Testis (tissue), 3 donors: ENCODE results near the gene P3R3URF. TPM values are rescaled to one million over a fixed set of nuclear protein-coding genes. Genes with fewer than 3 reads are reported as not detected.

Experiments used
- DNase-seq: peaks from one replicate; pipeline ENCODE4 v3.0.0-alpha.2; 2019
- H3K27ac ChIP-seq, 2 donors: fragments of 200-600 bp; sonication (generic); one replicate each; pipeline ENCODE4 v1.5.1; 2019
- H3K27me3 ChIP-seq: fragments of 200-600 bp; sonication (generic); one replicate; pipeline ENCODE4 v1.5.1; 2019
- H3K36me3 ChIP-seq: fragments of 200-600 bp; sonication (generic); one replicate; pipeline ENCODE4 v1.5.1; 2017; ENCODE audit warnings: low read depth; ENCODE audit errors: missing control alignments
- H3K4me1 ChIP-seq: fragments of 200-600 bp; sonication (generic); one replicate; pipeline ENCODE4 v1.5.1; 2019
- H3K4me3 ChIP-seq, 2 donors: fragments of 200-600 bp; sonication (generic); one replicate each; pipeline ENCODE4 v1.5.1; 2017 to 2019
- H3K9me3 ChIP-seq: fragments of 200-600 bp; sonication (generic); one replicate; pipeline ENCODE4 v1.5.1; 2017
- CTCF ChIP-seq, 3 experiments: fragments of 450-650 bp in 2 of 3; fragments of 200-600 bp in 1 of 3; sonication (generic) in 1 of 3; IDR thresholded peaks; one replicate each; pipeline ENCODE4 v1.5.1; 2016 to 2019; ENCODE audit warnings: antibody characterized with exemption in 3 of 3, mild to moderate bottlenecking in 2 of 3, moderate library complexity in 1 of 3
- POLR2A ChIP-seq: fragments of 450-650 bp; IDR thresholded peaks from one replicate; pipeline ENCODE4 v1.6.1; 2017; ENCODE audit warnings: antibody characterized with exemption, mild to moderate bottlenecking, moderate library complexity
- WGBS, 2 donors: methylation state at CpG; one replicate each; pipeline ENCODE4 v1.1.5; 2018; 5-methylcytosine and 5-hydroxymethylcytosine counted together
- intact Hi-C: fragments of 100-400 bp; cut with DNase I; formaldehyde crosslinking; loops from one replicate; pipeline ENCODE4 v1.15.1; 2023; ENCODE audit warnings: low total_unique reads
- polyA plus RNA-seq: library from polyadenylated mRNA; stranded (reverse); fragments of 350-450 nt; fragmentation: Illumina TruSeq; extraction: RNeasy Lipid Tissue Mini Kit (QIAGEN cat#74804); gene quantifications from one replicate; pipeline ENCODE4 v1.2.3, GENCODE V29; 2014; ENCODE audit warnings: low read depth, low replicate concordance; ENCODE audit not compliant: insufficient read depth
- total RNA-seq, 2 donors: library from RNA; depleted of rRNA; stranded (reverse); fragments of >200 nt; gene quantifications; one replicate each; pipeline ENCODE4 v1.2.3, GENCODE V29; 2016

The P3R3URF gene
- total and polyA plus RNA-seq, 3 donors from 2014 or later: 35.0 to 123 (median 69.1) TPM

GRCh38 chr1:46197560-46197963 lies 21.3 kb upstream of the P3R3URF start:
- Histone ChIP-seq H3K9me3 (no peaks in the 10 kb centered on the region), H3K27me3 (no peaks in the 10 kb centered on the region), H3K4me1 (peaks cover 24% of the 10 kb centered on the region), H3K27ac (peak overlapping the region; percentile 36 to 84), H3K36me3 (no peaks in the 10 kb centered on the region), H3K4me3 (peak overlapping the region; percentile 77 to 79)
- WGBS, 2 donors: 58 to 79% methylated on average over 4 to 9 of the region's 9 CpGs
- TF ChIP-seq POLR2A: no peak
- TF ChIP-seq CTCF (IDR thresholded peaks at IDR 0.05): no peak
- DNase-seq: no peak
- intact Hi-C loops: no loop called here

- TF ChIP-seq POLR2A (no peak), CTCF (IDR thresholded peaks at IDR 0.05) (no peak)
- H3K27ac ChIP-seq: no peak overlapping the region
- intact Hi-C loops: no loop called here
These were observed 20.3 kb upstream of the P3R3URF start for GRCh38 chr1:46196609-46197008.

GRCh38 chr1:46194641-46195193 lies 18.4 kb upstream of the P3R3URF start:
- Histone ChIP-seq H3K9me3 (no peaks in the 10 kb centered on the region), H3K36me3 (no peaks in the 10 kb centered on the region), H3K4me1 (peaks cover 24% of the 10 kb centered on the region), H3K27me3 (no peaks in the 10 kb centered on the region), H3K27ac (no peak overlapping the region), H3K4me3 (no peak overlapping the region)
- TF ChIP-seq POLR2A: no peak
- no peak for TF ChIP-seq CTCF (IDR thresholded peaks at IDR 0.05)
- intact Hi-C loops: no loop called here
- WGBS, 2 donors: 45 to 60% methylated on average over 3 to 5 of the region's 5 CpGs
- DNase-seq: peak; percentile 84

More at GRCh38 chr1:46196609-46197008, 20.3 kb upstream of the P3R3URF start:
- no peak for DNase-seq
- Histone ChIP-seq H3K9me3 (no peaks in the 10 kb centered on the region), H3K36me3 (no peaks in the 10 kb centered on the region), H3K4me3 (no peak overlapping the region), H3K27me3 (no peaks in the 10 kb centered on the region), H3K4me1 (peaks cover 24% of the 10 kb centered on the region)
- WGBS, 2 donors: 96 to 100% methylated on average over 8 to 9 of the region's 9 CpGs

DNA sequence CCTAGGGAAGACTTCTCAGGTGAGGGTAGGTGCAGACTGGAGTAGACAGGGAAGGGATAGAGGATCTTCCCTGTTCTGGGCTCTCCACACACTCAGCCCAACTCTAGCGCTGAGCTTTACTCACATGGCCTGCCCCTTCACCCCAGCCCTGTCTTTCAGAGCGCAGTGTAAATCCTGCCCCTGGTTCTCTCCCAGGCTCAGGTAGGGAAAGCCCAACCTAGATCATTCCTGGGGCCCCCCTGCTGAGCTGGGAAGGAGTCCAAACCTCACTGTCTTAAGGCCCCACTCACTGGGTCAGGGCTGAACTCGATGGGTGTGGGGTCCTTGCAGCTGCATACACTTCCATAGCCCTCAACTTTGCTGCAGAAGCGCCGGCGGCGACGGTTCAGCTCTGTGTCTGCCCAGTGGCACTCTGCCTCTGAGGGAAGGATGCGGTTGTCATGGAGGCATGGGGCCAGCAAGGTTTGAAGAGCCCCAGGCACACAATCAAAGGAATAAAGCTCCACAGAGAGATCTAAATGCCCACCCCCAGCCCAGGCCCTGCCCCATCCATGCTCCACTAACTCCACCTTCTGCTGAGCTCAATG lies 17.8 kb upstream of the P3R3URF start:
- DNase-seq: no peak
- H3K27ac ChIP-seq: no peak overlapping the region
- peaks cover 24% of the 10 kb centered on the region for H3K4me1 ChIP-seq
- TF ChIP-seq CTCF (IDR thresholded peaks at IDR 0.05) (no peak), POLR2A (no peak)
- intact Hi-C loops: no loop called here
- 87% methylated on average over 9 of the region's 9 CpGs for WGBS, 2 donors
- H3K36me3 ChIP-seq: no peaks in the 10 kb centered on the region
- H3K27me3 ChIP-seq: no peaks in the 10 kb centered on the region
- H3K4me3 ChIP-seq: no peak overlapping the region
- H3K9me3 ChIP-seq: no peaks in the 10 kb centered on the region

- Histone ChIP-seq H3K27me3 (no peaks in the 10 kb centered on the region), H3K4me1 (peaks cover 24% of the 10 kb centered on the region), H3K9me3 (no peaks in the 10 kb centered on the region), H3K36me3 (no peaks in the 10 kb centered on the region), H3K4me3 (no peak overlapping the region), H3K27ac (no peak overlapping the region)
- intact Hi-C loops: no loop called here
- TF ChIP-seq POLR2A (no peak), CTCF (IDR thresholded peaks at IDR 0.05) (no peak)
- DNase-seq: no peak
- 88 to 95% methylated on average over 6 to 7 of the region's 7 CpGs for WGBS, 2 donors
These were observed 17.0 kb upstream of the P3R3URF start for GRCh38 chr1:46193285-46193684.
